PC-9 (cell line): ENCODE measurements around the gene OR2T12.

Experiments
- EZH2 ChIP-seq: fragments of 200-600 bp; sonication (generic); IDR thresholded peaks from 2 replicates; pipeline ENCODE4 v1.8.0; 2017; ENCODE audit warnings: antibody characterized with exemption, low read depth
- TF ChIP-seq, protein P1 (sequence below): fragments of 200-600 bp; sonication (generic); conservative IDR thresholded peaks from 2 replicates; pipeline ENCODE4 v1.6.1; 2017; ENCODE audit warnings: mixed run types, antibody characterized with exemption, mild to moderate bottlenecking, moderate library complexity

DNA sequence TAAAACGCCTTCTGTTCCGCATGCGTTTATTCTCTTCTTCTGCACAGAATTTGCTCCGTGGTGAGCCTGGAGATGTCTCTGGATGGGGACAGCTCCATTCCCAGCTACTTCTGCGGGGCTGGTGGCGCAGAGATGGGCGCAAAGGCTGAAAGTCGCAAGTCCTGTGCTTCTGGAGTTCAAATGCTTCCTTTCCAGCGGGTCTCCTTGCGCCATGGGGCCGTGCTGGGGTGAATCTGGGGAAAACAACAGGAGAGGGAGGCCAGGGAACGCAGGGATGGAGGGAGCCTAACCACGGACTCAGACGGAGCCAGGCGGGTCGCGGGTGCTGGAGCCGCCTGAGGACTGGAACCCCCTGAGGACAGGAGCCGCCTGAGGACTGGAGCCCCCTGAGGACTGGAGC, 2.9 kb upstream of the OR2T12 start:
- TF ChIP-seq, protein P1, sequence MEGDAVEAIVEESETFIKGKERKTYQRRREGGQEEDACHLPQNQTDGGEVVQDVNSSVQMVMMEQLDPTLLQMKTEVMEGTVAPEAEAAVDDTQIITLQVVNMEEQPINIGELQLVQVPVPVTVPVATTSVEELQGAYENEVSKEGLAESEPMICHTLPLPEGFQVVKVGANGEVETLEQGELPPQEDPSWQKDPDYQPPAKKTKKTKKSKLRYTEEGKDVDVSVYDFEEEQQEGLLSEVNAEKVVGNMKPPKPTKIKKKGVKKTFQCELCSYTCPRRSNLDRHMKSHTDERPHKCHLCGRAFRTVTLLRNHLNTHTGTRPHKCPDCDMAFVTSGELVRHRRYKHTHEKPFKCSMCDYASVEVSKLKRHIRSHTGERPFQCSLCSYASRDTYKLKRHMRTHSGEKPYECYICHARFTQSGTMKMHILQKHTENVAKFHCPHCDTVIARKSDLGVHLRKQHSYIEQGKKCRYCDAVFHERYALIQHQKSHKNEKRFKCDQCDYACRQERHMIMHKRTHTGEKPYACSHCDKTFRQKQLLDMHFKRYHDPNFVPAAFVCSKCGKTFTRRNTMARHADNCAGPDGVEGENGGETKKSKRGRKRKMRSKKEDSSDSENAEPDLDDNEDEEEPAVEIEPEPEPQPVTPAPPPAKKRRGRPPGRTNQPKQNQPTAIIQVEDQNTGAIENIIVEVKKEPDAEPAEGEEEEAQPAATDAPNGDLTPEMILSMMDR: no peak
- TF ChIP-seq EZH2: no peak
